HG03469 (cell line): ENCODE data around the gene SLC17A5.
"Not testable (repeated sequence)": the region's sequence is repeated elsewhere in the genome, so short reads cannot be mapped to it uniquely, and the experiment has no call there.

Experiments
- ATAC-seq: cut with Tn5 transposase; IDR thresholded peaks from one replicate; pipeline ENCODE4 v1.9.1; 2021; ENCODE audit warnings: mild to moderate bottlenecking, moderate library complexity, moderate number of reproducible peaks; ENCODE audit not compliant: unreplicated experiment

Gene SLC17A5

DNA sequence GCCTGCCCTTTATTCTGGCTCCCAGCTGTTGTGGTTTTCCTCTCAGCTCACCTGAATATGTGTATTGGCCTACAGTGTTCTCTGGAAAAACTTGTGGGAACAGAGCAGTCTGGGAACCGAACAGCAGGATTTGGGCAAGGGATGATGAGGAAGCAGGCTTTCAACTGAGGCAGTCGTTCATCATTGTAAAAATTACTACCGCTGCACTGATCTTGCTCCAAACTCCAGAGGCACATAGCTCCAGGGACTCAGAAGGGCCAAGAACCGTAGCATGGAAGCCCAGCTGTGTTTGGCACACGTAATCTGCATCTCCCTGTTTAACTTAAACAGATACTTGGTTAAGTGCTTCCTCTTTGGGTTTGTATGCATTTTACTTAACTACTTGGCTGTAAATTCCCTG, 84.7 kb downstream of the SLC17A5 start:
- ATAC-seq: no peak

DNA sequence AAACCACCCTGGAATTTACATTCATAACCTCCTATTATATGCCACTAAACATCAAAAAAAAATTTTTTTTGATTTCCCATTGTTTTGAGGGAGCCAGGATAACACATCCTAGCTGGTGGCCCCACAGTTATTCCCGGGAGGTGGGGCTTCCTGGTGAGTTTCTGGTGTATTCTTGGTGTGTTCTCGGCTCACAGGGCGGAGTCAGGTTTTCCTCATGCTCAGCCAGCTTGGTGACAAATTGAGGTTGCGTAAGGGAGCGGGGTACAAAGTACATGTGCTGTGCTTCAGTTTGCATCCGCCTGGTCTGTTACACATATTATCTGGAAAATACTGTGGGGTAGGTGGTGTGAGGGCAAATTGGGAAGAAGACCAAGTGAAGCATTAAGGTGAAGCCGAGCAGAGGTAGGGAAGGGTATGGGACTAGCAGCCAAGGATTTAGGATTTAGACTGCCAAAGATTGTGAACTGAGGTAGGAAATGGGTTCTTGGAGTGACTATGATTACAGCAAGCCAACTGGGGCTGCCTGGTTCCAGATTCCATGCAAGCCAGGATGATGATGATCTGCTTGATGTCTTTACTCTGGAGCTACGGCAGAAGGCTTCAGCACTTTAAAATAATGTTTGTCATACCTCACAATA, 86.7 kb downstream of the SLC17A5 start:
- ATAC-seq: no peak

GRCh38 chr6:73566486-73566871, 87.3 kb downstream of the SLC17A5 start:
- not testable (repeated sequence) for ATAC-seq

DNA sequence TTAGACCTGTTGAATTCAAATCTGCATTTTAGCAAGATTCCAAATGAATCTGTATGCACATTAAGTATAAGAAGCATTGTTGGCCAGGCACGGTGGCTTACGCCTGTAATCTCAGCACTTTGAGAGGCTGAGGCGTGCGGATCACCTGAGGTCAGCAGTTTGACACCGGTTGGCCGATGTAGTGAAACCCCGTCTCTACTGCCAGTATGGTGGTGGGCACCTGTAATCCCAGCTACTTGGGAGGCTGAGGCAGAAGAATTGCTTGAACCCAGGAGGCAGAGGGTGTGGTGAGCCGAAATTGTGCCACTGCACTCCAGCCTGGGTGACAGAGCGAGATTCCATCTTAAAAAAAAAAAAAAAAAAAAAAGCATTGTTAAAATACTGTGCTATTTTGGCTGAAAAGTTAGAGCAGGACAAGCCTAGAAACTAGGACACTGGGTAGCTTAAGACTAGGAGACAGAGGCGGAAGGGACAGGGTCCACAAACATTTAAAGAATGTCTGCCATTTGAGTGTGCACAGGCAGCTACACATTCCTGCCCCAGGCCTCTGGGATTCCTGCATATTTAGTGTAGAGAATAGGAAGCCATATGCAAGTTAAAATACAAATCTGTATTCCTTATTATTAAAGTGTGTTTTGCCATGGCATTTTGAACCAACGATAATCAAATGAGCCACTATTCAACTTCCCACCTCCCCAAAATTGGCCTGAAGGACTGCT, 87.9 kb downstream of the SLC17A5 start:
- ATAC-seq: no peak

DNA sequence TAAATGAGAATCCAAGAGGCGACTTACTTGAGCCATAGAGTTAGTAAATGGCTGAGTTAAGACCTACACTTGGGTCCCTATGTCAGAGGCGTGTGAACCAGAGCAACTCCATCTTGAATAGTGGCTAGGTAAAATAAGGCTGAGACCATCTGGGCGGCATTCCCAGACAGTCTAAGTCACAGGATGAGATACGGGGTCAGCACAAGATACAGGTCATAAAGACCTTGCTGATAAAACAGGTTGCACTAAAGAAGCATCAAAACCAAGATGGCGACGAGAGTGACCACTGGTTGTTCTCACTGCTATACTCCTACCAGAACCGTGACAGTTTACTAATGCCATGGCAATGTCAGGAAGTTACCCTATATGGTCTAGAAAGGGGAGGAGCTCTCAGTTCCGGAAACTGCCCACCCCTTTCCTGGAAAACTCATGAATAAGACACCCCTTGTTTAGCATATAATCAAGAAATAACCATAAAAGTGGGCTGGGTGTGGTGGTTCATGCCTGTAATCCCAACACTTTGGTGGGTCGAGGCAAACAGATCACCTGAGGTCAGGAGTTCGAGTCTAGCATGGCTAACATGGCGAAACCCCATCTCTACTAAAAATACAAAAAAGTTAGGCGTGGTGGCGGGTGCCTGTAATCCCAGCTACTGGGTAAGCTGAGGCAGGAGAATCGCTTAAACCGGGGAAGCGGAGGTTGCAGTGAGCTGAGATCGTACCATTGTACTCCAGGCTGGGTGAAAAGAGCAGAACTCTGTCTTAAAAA, 89.0 kb downstream of the SLC17A5 start:
- ATAC-seq: no peak

DNA sequence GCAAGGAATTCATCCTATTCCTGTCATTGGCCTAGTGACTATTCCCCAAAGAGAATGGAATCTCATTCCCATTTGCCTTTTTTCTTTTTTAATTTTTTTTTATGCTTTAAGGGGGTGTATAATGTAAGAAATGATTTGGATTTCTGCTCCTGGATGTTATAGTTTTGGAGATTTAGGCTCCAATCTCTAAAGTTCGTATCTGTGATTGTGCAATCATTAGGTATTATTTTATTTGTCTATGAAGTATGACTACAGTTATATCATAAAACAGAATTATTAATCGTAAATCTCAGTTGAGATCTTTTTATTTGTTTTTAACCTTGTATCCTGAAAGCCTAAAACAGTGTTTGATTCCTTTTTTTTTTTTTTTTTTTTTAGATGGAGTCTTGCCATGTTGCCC, 91.2 kb downstream of the SLC17A5 start:
- ATAC-seq: no peak

- no peak for ATAC-seq
These were observed 92.9 kb downstream of the SLC17A5 start for GRCh38 chr6:73560853-73561407.

DNA sequence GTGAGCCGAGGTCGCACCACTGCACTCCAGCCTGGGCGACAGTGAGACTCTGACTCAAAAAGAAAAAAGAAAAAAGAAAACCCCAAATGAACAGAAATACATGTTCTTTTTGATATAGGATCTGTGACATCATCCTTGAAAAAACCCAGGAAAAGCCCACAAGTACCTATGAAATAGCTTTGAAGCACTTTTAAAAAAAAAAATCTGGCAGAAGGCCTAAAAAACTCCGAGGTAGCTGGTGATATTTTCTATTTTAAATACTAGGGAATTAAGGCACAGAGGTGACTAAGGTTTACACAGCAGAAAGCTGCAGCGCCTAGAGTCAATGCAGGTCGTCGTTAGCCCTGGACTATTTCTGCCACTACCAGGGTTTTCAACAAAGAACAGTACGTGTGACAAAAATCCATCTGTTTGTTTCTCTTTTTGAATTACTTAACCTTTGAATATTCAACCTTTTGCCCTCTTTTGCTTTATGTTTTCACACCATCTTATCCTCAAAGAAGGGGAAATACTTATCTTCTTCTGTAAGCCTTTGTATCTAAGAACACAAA, 93.5 kb downstream of the SLC17A5 start:
- ATAC-seq: no peak

GRCh38 chr6:73559399-73559794, 94.4 kb downstream of the SLC17A5 start:
- not testable (repeated sequence) for ATAC-seq

- peak; percentile 44 for ATAC-seq
These were observed 95.0 kb downstream of the SLC17A5 start for GRCh38 chr6:73558624-73559398.

- no peak for ATAC-seq
These were observed 97.0 kb downstream of the SLC17A5 start for GRCh38 chr6:73556836-73557235.

GRCh38 chr6:73555380-73555949, 98.3 kb downstream of the SLC17A5 start:
- not testable (repeated sequence) for ATAC-seq

GRCh38 chr6:73551115-73551514, 102.7 kb downstream of the SLC17A5 start:
- not testable (repeated sequence) for ATAC-seq

GRCh38 chr6:73548458-73549446, 105.0 kb downstream of the SLC17A5 start:
- ATAC-seq: no peak

- ATAC-seq: no peak
These were observed 106.8 kb downstream of the SLC17A5 start for GRCh38 chr6:73547036-73547435.
